GM19324 (cell line): ENCODE measurements around the gene BTBD2.

Experiments
- ATAC-seq: cut with Tn5 transposase; IDR thresholded peaks from one replicate; pipeline ENCODE4 v1.9.1; 2021; ENCODE audit warnings: mild to moderate bottlenecking, moderate library complexity; ENCODE audit not compliant: unreplicated experiment, low FRiP score

The BTBD2 gene

DNA sequence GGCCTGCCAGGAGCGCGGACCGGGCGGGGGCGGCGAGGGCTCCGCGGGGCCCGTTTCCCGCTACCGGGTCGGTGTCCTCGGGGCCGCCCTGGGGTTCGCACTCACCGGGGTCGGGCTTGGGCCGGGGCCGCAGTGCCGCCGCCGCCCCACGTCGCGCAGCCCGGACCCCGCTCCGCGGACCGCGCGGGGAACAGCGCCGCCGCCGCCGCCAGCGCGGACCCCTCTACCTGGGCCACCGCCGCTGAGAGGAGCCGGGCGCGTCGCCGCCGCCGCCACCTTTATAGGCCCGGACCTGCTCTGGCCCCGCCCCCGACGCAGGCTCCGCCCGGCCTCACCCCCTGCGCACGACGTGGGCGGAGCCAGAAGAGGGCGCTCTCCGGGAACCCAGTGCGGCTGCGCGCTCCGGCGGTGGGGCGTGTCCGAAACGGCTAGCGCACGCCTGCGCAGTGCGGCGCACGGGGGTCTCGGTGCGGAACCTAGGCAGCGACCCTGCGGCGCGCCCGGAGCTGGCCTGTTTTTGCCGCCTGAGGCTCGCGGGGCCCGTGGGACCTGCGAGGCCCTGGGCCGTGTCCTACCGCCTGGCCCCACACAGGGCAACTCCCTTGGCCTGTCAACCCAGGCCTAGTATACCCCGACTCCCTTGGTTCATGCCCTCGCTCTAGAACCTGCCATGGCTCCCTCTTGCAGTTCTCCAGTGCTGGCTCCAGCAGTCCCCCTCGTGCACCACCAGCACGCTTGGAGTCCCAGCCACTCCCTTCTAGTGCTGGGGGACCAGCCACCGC lies 35.7 kb upstream of the BTBD2 start, which contains the start of gene MKNK2:
MKNK2 (minus strand) TSS at position 254 of the 782 bp plus-strand sequence. CDS start 393 bp downstream, outside the sequence.
- peak; percentile 67 for ATAC-seq

DNA sequence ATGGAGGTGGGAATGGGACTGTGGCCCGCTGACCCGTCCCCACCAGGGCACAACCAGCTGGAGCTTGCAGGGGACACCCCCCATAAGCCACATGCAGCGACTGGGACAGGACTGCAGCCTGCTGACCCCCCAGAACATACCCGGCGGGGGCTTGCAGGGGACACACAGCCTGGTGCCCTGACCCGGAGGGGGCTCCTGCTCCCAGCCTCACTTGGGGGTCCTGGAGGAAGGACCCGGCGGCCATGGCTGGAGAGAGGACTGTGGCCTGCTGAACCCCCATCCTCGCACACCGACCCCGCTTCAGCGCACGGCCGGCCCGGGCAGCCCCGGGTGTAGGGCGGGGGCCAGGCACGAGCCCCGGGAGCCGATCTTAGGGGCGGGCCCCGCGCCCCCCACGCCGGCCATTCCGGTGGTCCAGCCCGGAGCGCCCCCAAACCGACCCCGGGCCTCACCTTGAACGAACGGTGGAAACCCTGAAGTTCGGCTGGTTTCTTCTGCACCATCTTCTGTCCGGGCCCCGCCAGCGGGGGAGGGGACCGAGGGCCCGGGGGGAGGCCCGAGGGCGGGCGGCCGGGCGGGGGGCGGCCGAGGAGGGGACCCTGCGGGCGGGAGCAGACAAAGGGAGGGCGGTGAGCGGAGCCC lies 35.0 kb upstream of the BTBD2 start:
- ATAC-seq: peak; percentile 8

DNA sequence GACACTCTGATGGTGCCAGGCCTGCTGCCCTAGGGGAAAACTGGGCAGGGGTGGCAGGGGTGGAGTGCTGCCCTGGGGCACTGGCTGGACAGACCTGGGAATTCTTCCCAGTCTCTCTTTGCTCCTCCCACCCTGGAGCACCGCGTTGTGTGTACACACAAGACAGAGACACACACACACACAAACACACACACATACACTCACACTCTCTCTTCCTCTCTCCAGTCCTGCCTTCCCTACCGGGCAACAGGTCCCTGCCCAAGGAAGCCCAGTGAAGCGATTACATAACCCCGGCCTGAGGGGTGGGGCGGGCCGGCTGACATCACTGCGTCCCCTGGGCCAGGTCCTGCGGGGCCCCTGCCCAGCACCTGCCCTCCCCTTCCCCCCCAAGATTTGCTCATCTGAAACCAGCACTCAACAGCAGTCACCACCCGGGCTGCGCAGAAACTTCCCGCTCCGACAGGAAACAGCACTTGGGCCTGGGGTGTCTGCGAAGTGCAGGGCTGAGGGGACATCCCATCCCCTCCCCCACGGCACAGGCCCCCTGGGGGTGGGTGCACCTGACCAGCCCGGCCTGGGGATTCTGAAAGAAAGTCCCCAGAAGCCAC lies 34.3 kb upstream of the BTBD2 start:
- ATAC-seq: peak; percentile 4

DNA sequence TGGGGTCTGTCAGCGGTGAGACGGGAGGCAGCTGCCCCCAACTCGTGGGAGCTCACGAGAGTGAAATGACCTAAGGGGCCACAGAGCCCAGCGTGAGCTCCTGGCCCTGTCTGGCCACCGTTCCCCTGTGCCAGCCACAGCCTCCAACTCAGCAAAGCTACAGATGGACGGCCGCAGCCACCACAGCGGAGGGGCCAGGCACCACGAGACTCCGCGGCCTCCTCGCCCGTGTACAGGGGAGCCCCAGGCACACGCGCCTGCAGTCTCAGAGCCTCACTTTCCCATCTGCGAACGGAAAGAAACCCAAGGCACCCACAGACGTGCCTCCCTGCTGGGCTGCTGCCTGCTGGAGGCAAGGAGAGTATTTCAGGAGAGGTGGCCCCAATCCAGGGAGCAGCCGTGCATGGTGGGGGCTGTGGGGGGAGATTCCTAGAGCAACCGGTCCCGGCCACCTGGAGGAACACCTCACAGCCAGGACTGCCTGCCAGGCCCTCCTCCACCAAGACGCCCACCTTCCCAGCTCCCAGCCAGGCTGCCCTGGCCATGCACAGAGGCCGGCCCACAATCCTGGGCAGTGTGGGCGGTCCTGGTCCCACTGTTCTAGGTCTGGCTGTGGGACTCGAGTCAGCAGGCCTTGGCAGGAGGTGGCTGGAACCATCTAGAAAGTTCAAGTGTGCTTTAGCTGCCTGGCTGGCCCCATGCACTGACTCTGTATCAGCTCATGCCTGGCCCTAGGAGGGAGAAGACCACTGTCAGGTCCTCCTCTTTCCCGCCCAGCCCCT lies 33.6 kb upstream of the BTBD2 start:
- no peak for ATAC-seq

DNA sequence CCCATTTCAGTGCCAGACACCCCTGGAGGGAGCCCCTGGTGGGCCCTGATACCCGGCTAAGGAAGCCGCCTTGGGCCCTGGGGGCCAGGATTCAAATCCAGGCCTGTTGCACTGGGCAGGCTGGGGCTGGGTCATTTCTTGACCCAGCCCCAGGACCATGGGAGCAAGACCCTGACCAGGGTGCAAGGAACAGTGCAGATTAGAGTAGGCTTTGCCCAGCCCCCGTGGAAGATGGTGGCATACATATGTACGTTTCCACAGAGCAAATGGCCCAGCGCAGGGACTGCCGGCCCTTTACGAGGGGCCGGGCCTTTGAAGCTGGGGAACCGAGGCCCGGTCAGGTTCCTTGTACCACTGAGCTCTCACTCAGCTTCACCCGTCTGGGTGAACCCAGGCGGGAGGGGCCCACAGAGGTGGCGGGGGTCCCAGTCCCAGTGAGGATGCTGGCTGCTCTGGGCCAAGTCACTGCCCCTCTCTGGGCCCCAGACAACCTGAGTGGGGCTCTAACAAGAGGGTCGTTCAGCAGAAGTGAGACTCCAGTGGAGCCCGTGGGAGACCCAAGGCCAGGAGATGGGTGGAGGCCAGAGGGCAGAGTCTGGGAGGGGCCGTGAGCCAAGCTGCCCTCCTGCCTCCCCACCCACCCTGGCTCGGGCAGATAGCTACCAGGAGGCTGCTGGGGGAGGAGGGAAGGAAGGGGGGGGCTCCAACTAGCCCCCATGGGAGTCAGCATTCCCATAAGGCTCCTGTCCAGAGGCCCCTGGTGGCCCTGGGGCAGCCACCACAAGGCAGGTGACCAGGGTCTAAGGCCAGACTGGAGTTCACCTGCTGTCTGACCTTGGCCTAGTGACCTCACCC lies 32.8 kb upstream of the BTBD2 start:
- ATAC-seq: no peak

DNA sequence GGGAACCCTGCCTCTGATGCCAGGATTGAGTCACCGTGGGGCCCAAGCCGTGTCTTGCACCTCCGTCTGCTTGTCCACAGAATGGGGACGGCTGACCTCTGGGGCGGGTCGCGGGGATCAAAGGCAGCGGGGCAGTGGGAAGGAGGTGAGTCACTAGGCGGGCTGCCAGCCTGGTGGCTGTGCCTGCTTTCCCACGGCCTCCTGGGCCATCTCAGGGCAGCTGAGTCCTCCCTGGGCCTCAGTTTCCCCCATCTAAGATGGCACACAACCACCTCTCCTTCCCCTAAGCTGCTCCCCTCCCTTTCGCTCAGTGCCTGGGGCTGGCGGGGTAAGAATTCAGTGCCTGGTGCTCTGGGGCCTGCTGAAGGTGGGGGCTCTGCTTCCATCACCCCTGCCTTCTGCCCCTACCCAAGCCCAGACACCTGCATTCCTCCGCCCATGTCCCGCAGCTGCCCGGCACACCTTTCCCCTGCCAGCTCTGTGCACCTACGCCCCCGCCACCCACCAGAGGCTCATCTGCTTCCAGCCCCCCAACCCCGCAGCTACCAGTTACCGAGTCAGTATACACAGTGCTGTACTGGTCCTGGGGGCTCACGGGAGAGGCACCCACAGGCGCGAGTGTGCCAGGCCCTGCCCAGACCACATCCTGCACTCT lies 32.1 kb upstream of the BTBD2 start:
- ATAC-seq: no peak

DNA sequence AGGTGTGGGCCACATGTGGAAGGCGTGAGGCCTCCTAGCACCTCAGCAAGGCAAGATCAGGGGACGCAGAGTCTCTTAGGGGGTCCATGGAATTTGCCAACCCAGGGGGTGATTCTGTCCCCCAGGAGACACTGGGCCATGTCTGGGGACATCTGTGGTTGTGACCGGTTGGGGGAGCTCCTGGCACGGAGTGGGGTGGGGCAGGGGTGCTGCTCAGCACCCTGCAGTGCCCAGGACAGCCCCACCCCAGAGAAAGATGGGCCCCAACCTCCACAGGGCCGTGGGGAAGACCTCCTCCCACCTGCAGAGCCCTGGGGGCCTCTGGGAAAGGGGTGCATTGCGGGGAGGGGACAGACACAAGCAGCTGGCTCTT lies 31.5 kb upstream of the BTBD2 start:
- no peak for ATAC-seq

DNA sequence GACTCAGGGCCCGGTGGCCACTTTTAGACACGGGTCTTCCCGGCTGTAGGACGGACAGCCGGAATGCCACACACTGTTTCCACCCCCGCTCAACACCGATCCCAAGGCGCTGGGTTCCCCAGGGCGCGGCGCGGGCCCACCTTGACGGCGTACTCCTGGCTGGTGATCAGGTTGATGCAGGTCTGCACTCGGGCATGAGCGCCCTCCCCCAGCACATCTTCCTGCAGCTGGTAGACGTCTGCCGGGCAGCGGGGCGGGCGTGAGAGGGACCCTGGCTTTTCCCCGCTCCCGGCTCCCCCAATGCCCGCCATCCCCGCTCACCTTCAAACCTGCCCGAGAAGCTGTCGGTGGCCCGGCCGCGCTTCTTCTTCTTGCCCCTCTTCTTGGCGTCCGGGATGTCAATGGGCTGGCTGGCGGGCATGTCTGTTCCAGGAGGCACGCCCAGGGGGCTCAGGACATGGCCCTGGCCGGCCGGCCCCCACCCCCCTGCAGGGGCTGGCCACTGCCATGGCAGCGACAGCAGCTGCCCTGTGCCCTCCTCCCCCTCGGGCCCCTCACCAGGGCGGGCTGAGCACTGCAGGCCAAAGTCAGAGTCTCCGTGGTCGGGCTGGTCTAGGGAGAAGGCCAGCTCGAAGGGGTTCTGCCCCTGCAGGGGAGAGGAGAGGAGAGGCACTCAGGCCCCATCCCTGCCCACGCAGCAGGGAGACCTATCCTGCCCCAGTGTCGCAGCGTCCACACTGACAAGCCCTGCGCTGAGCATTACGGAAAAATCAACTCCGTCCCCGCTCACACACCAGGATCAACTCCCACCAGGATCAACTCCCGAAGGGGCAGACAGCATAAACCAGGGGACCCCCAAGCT lies 30.8 kb upstream of the BTBD2 start:
- no peak for ATAC-seq

DNA sequence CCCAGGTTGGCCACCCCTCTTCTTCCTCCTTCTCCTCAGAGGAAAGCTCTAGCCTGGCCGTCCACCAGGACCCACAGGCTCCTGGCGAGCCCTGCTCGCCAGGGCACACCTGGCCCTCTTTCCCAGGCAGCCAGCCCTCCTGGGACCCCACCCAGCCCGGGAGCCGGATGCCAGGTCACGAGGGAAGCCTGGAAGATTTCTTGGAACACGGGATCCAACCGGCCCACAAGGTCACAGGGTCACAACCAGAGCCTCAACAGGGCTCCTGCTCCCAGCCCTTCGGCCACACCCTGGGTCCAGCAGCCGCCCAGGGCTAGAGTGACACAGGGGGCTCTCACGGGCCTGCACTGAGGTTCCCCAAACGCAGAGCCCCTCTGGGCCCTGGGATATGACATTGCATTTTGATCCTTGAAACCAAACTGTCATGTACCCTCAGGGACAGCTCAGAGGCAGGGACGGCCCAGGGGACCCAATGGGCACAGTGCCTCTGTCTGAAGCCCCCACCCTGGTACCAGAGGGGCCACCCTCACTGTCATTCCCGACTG lies 30.1 kb upstream of the BTBD2 start:
- no peak for ATAC-seq

DNA sequence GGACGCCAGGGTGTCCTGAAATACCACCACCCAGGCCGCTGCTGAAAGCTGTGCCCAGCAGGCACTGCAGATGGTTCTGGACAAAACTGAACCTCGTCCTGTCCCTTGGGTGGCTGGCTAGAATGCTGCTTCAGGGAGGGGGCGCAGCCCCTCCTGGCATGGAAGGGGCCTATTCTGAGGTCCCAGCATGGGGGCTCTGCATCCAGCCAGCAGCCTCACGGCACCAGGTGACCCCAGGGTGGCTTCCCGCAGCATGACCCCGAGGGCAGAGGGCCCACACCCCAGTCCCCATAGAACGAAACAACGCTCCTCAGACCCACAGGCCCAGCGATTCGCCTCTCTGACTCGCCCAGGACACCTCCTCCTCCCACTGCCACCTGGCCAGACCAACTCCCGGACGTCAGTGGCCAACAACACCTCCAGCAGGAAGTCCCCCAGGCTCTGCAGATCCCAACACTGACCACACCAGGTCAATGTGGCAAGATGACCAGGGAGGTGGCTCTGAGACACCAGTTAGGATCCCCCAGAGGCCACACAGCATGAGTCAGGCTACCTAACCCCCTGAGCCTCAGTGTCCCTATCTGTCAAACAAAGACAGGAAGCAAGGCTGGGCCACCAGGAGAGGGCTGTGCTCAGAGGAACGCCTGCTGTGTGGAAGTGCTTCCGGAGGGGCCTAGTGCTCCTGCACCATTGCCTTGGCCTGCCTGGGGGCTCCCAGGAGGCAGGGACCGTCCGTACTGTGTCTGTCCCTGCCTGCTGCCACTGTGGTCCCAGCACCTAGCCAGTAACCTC lies 29.4 kb upstream of the BTBD2 start:
- ATAC-seq: no peak

DNA sequence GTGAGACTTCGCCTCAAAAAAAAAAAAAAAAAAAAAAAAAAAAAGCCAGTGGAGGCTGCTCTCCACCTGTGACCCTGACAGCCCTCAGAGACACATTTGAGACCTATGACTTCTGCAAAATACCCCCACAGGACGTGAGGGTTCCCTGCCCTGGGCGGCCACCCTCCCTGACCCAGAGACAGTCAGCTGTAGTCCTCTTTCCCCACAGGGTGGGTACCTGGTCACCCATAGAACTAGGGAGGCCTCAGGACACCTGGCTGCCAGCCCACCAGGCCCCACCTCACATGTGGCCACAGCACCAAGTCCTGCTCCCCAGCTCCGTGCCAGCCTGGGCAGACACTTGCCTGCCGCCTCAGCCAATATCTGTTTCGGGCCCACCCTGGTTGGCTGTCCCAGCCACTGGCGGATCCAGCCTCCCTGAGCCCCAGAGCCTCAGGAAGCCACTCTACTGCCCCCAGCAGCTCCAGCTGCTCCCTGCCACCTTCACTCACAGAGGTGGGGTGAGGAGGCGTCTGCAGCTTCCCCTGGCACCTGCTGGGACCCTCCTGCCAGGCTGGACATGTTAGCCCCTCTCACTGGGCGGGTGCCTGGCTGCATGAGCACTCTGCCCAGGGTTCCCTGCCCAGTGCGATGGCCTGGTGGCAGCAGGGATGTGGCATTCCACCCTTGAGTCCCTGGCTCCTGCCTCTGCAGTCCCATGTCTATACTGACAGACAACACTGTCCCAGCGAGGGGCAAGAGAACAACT lies 28.6 kb upstream of the BTBD2 start:
- no peak for ATAC-seq

DNA sequence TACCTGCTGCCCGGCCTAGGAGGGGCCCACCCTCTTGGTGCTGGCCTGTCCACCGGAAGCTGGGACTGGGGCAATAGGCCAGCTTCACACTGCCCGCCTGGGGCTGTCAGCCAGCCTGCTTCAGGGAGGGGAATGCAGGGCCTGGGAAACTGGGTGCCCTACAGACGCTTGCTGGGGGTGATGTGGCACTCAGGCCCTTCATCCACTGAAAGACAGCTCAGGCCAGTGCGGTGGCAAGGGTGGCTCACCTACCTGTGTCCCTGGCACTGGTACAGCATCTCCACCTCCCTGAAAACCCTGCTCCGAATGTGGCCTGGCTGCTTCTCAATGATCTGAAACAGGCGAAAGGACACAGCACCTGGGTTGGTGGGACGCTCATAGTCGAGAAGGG lies 27.7 kb upstream of the BTBD2 start:
- no peak for ATAC-seq

DNA sequence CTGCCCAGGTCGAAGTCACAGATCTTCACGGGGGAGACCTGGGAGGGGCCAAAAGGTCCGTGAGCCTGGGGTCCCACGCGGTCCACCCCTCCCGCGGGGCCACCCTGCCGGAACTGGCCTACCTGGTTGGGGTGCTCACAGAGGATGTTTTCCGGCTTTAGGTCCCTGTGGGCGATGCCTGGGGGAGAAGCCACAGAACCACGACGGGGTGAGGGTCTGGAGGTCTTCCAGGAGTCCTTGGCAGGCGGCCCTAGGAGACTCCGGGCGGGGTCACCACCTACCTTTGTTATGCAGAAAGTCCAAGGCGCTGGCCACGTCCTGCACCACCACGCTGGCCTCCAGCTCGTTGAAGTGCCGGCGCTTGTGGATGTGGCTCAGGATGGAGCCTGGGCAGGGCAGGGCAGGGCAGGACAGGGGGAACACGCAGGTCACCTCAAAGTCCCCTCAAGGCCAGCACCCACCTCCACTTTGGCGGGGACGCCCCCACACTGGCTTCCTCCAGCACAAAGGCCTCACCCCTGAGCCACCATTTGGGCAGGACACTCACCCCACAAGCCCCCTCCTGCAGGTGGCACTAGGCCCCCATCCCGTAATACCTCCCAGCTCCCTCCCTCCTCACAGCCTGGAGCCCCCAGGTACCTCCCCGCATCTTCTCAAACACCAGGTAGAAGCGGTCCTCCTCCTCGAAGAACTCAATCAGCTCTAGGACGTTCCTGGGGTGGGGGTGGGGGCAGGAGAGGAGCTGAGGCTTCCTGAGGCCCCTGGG lies 27.2 kb upstream of the BTBD2 start:
- ATAC-seq: peak; percentile 16

DNA sequence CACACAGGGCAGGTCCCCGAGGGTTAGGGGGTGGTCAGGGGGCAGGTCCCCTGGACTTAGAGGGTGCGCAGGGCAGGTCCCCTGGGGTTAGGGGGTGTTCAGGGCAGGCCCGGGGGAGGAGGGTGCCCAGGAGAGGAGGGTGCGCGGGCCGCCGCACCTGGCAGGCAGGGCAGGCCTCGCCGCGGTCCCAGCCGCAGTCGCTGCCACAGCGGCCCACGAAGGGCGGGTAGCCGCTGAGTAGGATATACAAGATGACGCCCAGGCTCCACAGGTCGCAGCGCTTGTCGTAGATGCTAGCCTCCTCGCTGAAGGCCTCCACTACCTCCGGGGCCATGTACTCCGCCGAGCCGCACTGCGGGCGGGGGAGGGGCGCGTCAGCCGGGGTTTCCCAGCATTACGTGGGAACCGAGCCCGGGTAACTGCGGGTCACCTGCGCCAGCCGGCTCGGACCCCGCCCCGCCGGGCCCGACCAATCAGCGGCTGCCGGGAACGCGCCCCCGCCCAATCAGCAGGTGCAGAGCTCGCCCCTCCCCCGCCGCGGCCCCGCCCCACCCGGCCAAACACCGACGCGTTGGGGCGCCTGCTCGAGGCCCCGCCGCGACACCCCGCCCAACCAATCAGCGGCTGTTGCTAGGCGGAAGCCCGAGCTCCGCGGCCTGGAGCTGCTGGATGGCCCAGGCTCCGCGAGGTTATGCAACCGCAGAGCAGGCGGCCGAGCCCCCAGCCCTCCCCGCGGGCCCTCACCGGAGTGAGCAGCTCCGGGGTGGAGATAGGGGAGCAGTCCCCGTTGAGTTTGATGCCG lies 26.4 kb upstream of the BTBD2 start:
- ATAC-seq: peak; percentile 77

DNA sequence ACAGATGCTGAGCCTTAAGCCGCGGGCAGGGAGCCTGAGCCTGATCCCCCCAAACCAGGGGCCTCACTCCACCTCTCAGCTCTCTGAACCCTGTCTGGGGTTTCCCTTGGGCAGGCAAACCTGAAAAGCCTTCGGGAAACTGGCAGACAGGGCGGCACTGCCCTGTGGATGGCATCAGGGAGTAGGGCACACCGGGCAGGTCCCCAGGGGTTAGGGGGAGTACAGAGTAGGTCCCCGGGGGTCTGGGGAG lies 25.8 kb upstream of the BTBD2 start:
- no peak for ATAC-seq
